Pons (tissue), 1 donor: ENCODE data around the gene MMP12.
A peak's percentile ranks its signal among the peaks of the same experiment; 100 is the strongest.

Experiments used
- DNase-seq: peaks from one replicate; pipeline ENCODE4 v3.0.0-alpha.2; 2016; ENCODE audit warnings: low spot score

MMP12 gene

DNA sequence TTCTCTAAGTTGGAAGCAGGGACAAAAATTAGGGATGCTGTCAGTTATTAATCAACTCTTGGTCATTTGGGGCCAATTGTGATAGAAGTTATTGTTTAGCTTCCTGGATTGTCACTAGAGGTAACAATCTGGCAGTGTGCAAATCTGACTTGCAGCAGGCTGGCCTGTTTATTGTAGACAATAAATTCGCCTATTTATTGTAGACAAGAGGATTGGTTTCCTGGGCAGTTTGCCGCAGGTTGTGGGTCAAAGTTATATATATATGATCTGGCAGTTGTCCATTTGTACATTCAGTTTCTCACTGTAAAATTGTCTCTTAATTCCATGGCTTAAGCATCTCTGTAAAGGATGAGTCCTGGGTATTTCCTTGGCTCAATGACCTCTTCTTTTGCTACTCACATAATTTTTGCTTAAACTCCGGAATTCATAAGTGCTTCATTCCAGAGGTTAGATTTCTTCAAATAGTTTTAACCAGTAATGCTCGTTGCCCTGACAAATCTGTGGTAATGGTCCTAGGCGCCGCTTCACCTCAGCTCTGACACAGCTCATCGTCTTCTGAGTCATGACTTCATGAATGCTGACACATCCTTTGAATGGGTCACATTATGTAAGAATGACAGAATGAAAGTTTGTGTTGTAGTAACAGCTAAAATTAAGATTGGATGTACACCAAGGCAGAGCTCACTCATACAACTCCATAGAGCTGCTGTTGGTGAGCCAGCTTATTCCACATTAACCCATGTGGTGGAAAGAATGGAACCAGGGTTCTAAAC lies 23.6 kb downstream of the MMP12 start:
- DNase-seq, result no peak

DNA sequence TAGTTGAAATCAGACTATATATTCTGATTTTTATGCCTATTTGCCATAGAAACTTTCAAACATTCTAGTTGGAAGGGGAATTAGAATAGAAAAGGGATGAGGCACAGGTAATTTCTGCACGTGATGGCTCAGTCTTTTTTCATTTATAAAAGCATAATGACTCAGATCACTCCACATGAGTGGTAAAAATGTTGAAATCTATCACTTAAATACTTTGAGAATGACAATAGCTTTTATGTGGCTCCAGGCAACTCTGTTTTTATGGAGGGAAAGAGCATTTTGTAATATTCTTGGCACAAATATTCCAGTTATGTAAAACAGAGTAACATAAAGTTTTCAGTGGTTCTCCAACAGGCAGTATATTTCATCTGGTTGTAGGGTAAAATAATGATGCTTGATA lies 25.5 kb downstream of the MMP12 start:
- no peak for DNase-seq

DNA sequence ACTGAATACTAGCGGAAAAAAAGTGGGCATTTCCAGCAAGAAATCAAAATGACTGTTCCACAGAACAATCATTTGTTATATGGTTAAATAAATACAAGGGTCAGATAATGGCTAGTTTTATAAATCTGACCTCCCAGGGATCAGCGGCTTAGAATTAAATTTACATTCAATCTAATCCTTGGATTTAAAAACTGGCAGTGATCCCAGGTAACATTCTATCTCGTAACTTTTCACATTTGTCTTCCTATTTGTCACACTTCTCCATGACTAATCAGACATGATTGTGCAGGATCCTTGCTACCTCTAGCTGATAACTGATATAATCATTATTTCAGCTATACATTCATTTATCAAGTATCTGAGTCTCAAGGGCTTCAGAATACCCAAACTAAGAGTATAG lies 28.5 kb downstream of the MMP12 start:
- no peak for DNase-seq

GRCh38 chr11:102843489-102843888 lies 31.3 kb downstream of the MMP12 start, which contains the start of gene MMP3:
MMP3 (minus strand) TSS chr11:102843609; CDS start chr11:102843546, 63 bp downstream.
- DNase-seq, result no peak

- DNase-seq, result no peak
Observed at GRCh38 chr11:102842930-102843329, 31.9 kb downstream of the MMP12 start.

DNA sequence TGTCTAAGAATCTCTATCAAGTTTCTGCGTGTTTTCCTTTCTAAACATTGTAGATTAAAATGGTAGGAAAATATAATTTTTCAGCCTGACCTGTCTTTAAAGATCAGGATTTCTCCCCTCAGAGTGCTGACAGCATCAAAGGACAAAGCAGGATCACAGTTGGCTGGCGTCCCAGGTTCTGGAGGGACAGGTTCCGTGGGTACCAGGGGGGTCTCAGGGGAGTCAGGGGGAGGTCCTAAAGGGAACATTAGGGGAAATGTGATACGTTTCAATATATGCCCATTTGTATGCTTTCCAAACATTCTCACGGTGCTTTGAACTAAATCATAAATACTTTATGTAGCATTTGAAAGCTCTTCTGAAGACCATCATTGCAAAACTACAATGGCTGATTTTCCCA lies 34.8 kb downstream of the MMP12 start:
- DNase-seq, result no peak

DNA sequence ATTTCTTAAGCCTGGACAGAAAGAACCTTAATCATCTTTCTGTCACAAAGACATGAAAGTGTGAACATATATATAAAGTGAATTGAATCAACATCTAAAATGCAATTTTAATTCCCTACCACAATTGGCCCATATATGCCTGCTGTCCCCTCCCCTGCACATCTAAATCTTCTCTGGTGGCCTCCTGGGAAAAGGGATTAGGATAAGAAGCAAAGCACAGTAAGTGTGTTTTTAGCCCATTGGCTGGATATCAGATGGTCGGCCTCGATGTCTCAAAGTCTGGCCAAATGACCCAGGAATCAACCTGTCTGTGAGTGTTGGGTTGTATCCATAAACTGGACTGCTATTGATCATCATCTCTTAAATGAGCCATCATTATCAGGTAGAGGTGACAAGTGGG lies 37.1 kb downstream of the MMP12 start:
- no peak for DNase-seq

- DNase-seq, result no peak
Observed at GRCh38 chr11:102837156-102837555, 37.6 kb downstream of the MMP12 start.

GRCh38 chr11:102836290-102836875 lies 38.4 kb downstream of the MMP12 start:
- DNase-seq, result no peak

DNA sequence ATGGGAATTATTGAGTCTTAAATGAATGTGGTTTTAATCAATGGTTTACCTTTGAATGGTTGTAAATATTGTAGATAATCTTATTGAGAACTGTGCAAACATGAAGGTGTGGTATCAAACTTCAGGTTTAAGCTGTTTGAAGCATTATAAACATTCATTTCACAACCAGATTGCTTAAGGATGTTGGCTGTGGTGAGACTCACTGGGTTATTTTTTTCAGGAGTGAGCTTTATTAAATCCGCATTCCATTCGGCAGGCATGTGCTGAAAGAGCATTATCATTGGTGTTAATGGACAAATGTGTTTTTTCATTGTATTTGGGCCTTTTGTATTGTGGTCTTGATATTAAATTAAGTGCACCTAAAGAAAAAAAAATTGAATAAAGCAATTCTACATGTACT lies 41.1 kb downstream of the MMP12 start:
- no peak for DNase-seq

DNA sequence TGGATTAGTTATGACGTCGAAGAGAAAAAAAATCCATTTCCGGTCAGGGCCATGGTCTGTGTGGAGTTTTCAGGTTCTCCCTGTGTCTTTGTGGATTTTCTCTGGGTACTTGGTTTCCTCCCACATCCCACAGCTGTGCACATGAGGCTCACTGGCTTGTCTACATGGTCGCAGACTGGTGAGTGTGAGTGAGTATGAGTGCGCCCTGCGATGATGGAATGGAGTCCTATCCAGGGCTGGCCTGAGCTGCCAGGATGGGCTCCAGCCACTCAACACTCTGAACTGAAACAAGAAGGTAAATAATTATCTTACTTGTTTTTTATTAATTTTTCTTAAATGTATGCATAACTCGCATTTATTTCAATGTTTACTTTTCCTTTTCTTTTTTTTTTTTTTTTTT lies 42.2 kb downstream of the MMP12 start:
- no peak for DNase-seq

DNA sequence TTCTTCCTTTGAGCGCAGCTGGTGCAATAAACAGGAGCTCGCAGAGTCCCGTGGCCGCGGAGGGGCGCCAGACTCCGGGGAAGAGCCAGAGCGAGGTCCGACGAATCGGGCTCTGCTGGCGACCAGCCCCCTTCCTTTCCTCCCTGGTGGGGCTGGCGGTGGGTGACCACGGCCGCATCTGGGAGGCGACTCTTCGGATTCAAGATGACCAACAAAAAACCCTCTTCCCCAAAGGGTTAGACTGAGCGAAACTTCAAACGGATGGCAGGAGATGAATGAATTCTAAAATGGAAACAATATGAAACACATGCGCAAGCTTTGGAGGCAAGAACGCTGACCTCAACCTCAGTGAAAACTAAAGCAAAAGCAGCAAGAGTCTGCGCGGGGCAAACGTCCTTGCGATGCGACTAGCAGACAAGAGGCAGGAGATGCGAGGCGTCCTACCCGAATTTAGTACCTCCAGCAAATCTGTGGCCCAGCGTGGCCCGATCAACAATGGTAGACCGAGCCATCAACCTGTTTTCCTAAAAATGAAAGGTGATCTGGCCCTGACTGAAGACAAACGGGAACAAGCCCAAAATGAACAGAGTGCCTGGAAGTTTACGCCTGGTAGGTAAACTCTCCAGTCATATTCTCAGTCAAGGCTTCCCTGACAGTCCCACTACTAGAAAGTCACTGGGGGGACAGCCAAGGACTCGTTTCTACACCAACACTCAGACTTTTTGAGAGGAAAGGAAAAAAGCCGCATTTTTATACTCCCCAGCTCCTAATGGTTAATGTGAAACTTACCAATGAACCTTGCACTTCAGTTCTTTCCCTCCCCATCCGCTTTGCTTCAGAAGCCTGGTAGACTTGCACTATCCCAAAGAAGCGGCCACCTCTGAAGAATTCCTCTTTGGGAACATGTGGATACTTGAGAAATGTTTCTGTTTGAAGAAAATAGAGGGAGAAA lies 43.0 kb downstream of the MMP12 start:
- DNase-seq, result peak; percentile 28

GRCh38 chr11:102831128-102831488 lies 43.7 kb downstream of the MMP12 start:
- DNase-seq, result no peak

- no peak for DNase-seq
Observed at GRCh38 chr11:102830001-102830727, 44.6 kb downstream of the MMP12 start.

DNA sequence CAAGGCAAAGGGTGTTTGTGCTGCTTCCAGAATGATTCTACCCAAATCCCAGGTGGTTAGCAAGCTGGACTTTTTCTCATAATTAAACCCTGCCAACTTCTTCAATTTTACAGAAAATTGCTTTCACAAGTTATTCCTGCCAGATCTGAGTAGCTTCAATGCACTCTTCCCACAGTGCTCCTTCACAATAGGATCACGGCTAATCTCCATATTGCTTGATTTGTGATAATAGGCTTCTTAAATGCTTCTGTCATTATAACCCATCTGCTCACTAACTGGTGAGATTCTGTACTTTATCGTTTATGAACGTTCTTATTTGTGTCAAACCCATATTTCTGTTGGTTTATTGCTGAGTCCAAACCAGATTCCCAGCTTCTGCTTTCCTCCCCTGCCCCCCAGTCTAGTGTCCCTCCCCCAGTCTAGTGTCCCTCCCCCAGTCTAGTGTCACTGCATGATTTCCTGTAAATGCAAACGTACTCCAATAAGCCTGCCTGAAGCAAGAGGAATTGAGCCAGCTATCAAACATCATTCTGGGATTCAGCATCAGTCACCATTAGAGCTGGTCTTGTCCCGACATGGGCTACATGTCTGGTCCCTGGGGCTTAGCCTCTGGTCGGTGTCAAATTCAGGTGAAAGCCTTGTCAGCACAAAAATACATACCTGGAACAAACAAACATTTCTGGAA lies 45.3 kb downstream of the MMP12 start:
- DNase-seq, result no peak

- no peak for DNase-seq
Observed at GRCh38 chr11:102824556-102824955, 50.2 kb downstream of the MMP12 start.

GRCh38 chr11:102819491-102819890 lies 55.3 kb downstream of the MMP12 start:
- no peak for DNase-seq

GRCh38 chr11:102813484-102813883 lies 61.3 kb downstream of the MMP12 start:
- no peak for DNase-seq
